Loucy (cell line): ENCODE data around the gene HNRNPUL2.
"Not testable (repeated sequence)": the region's sequence is repeated elsewhere in the genome, so short reads cannot be mapped to it uniquely, and the experiment has no call there.

Experiments used
- H2AFZ ChIP-seq: fragments of 200-600 bp; sonication (generic); 2 replicates; pipeline ENCODE4 v1.6.0; 2016; ENCODE audit warnings: antibody characterized with exemption, mild to moderate bottlenecking, low read length, moderate library complexity
- H3F3A ChIP-seq: fragments of 200-600 bp; 2 replicates; pipeline ENCODE4 v1.6.0; 2016; ENCODE audit warnings: antibody characterized with exemption, low read depth, mild to moderate bottlenecking
- H3K27me3 ChIP-seq: fragments of 200-600 bp; sonication (generic); 2 replicates; pipeline ENCODE4 v1.6.1; 2014; ENCODE audit warnings: low read length, mild to moderate bottlenecking; ENCODE audit not compliant: insufficient read depth, poor library complexity, severe bottlenecking
- H3K36me3 ChIP-seq: fragments of 200-600 bp; sonication (generic); 2 replicates; pipeline ENCODE4 v1.6.1; 2016; ENCODE audit warnings: low read length; ENCODE audit not compliant: insufficient read depth
- H3K4me1 ChIP-seq: fragments of 200-600 bp; sonication (generic); 2 replicates; pipeline ENCODE4 v1.5.1; 2014; ENCODE audit warnings: low read length, mild to moderate bottlenecking; ENCODE audit not compliant: insufficient read depth, poor library complexity, severe bottlenecking
- H3K4me2 ChIP-seq: fragments of 200-600 bp; sonication (generic); 2 replicates; pipeline ENCODE4 v1.6.0; 2014; ENCODE audit warnings: antibody characterized with exemption, low read length, low read depth, mild to moderate bottlenecking; ENCODE audit not compliant: poor library complexity, severe bottlenecking
- H3K4me3 ChIP-seq: fragments of 200-600 bp; sonication (generic); 2 replicates; pipeline ENCODE4 v1.5.1; 2014; ENCODE audit warnings: low read length, mild to moderate bottlenecking, mixed read lengths; ENCODE audit not compliant: poor library complexity, severe bottlenecking
- H3K79me2 ChIP-seq: fragments of 200-600 bp; sonication (generic); 2 replicates; pipeline ENCODE4 v1.6.1; 2014; ENCODE audit warnings: low read length; ENCODE audit not compliant: insufficient read depth
- H3K9ac ChIP-seq: fragments of 200-600 bp; sonication (generic); 2 replicates; pipeline ENCODE4 v1.6.0; 2014; ENCODE audit warnings: mild to moderate bottlenecking, low read depth, low read length, moderate library complexity; ENCODE audit not compliant: poor library complexity, severe bottlenecking
- H3K9me2 ChIP-seq: fragments of 200-600 bp; sonication (generic); replicated peaks from 2 replicates; pipeline ENCODE4 v1.6.1; 2016; ENCODE audit warnings: low read depth, low read length, mixed read lengths
- H3K9me3 ChIP-seq: fragments of 200-600 bp; sonication (generic); 2 replicates; pipeline ENCODE4 v1.6.1; 2014; ENCODE audit warnings: mild to moderate bottlenecking, antibody characterized with exemption, low read length, low read depth; ENCODE audit not compliant: insufficient read depth
- H4K20me1 ChIP-seq: fragments of 200-600 bp; sonication (generic); 2 replicates; pipeline ENCODE4 v1.6.0; 2014; ENCODE audit warnings: antibody characterized with exemption, low read length, mild to moderate bottlenecking; ENCODE audit not compliant: insufficient read depth, poor library complexity, severe bottlenecking
- CTCF ChIP-seq: fragments of 200-600 bp; sonication (generic); conservative IDR thresholded peaks from 2 replicates; pipeline ENCODE4 v1.5.1; 2014; ENCODE audit warnings: mild to moderate bottlenecking, antibody characterized with exemption, low read length
- EZH2phosphoT487 ChIP-seq: fragments of 200-600 bp; IDR thresholded peaks from 2 replicates; pipeline ENCODE4 v1.6.1; 2018; ENCODE audit warnings: antibody characterized with exemption, mild to moderate bottlenecking, moderate library complexity, borderline replicate concordance

HNRNPUL2 gene

DNA sequence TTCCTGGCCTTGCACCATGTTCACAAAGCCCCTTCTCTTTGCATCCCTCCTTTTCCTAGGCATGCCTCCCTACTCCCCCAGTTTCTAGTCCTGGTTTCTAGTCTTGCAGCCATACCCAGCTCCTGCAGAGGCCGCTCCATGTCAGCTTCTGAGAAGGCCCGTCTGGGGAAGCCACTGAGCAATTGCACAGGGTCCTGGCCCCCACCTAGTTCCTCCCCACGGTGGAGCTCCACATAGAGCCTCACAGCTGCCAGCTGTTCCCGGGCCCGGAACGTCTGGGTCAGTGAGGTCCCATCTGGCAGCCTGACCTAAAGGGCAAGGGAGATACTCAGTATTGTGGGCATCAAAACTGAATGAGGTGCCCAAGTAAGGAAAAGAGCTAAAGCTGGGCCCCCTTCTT, 50.6 kb downstream of the HNRNPUL2 start:
- Histone ChIP-seq H3K4me2 (peak overlapping the region; percentile 85), H3K4me3 (peak overlapping the region; percentile 91), H3K9me2 (no peaks in the 10 kb centered on the region), H3F3A (no peaks in the 10 kb centered on the region), H3K9me3 (no peaks in the 10 kb centered on the region), H2AFZ (no peak overlapping the region), H3K4me1 (peaks cover 29% of the 10 kb centered on the region), H3K79me2 (peaks cover 57% of the 10 kb centered on the region), H3K27me3 (no peaks in the 10 kb centered on the region), H3K9ac (peak overlapping the region; percentile 90), H3K36me3 (no peaks in the 10 kb centered on the region; the same call in 1 of the 2 replicates), H4K20me1 (peaks cover 33% of the 10 kb centered on the region)
- no peak for TF ChIP-seq EZH2phosphoT487
- TF ChIP-seq CTCF: no peak

DNA sequence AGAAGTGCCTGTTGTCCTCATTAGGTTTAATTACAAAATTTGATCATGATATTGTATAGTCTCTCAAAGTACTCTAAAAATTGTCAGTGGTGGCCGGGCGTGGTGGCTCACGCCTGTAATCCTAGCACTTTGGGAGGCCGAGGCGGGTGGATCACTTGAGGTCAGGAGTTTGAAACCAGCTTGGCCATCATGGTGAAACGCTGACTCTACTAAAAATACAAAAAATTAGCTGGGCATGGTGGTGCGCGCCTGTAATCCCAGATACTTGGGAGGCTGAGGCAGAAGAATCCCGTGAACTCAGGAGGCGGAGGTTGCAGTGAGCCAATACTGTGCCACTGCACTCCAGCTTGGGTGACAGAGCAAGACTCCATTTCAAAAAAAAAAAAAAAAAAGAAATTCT, 51.8 kb downstream of the HNRNPUL2 start:
- H3K79me2 ChIP-seq: peaks cover 67% of the 10 kb centered on the region

DNA sequence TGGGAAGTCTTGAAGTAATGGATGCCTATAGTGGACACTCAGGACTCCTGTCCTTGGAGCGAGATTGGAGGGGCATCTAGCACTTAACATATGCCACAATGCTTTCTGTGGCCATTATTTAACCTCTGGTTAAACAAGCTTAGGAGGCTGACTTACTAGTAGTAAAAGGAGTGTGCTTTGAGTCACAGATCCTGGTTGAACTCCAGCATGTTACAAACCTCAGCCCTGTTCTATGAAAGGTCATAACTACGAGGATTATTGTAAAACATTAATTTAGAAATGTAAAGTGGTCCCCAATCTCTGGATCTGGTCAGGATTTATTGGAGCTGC, 54.1 kb downstream of the HNRNPUL2 start:
- no peaks in the 10 kb centered on the region; the same call in 1 of the 2 replicates for H3K36me3 ChIP-seq
- H3K4me2 ChIP-seq: peak overlapping the region; percentile 87
- H3F3A ChIP-seq: no peaks in the 10 kb centered on the region; the same call in 1 of the 2 replicates
- TF ChIP-seq CTCF (no peak), EZH2phosphoT487 (no peak)
- no peaks in the 10 kb centered on the region for H3K27me3 ChIP-seq
- peaks cover 42% of the 10 kb centered on the region for H3K4me1 ChIP-seq
- H3K9ac ChIP-seq: peak overlapping the region; percentile 91
- H3K79me2 ChIP-seq: peaks cover 74% of the 10 kb centered on the region
- no peaks in the 10 kb centered on the region for H3K9me3 ChIP-seq
- H2AFZ ChIP-seq: no peak overlapping the region
- H3K4me3 ChIP-seq: peak overlapping the region; percentile 80
- H4K20me1 ChIP-seq: peaks cover 30% of the 10 kb centered on the region
- H3K9me2 ChIP-seq: no peaks in the 10 kb centered on the region

More for the DNA sequence above, 51.8 kb downstream of the HNRNPUL2 start:
- not testable (repeated sequence) for H3F3A ChIP-seq, H2AFZ ChIP-seq, H3K27me3 ChIP-seq, H3K9me2 ChIP-seq, H3K9me3 ChIP-seq, H3K4me3 ChIP-seq, H3K9ac ChIP-seq, H3K4me2 ChIP-seq, H3K36me3 ChIP-seq
- peaks cover 33% of the 10 kb centered on the region for H4K20me1 ChIP-seq
- peaks cover 35% of the 10 kb centered on the region for H3K4me1 ChIP-seq

DNA sequence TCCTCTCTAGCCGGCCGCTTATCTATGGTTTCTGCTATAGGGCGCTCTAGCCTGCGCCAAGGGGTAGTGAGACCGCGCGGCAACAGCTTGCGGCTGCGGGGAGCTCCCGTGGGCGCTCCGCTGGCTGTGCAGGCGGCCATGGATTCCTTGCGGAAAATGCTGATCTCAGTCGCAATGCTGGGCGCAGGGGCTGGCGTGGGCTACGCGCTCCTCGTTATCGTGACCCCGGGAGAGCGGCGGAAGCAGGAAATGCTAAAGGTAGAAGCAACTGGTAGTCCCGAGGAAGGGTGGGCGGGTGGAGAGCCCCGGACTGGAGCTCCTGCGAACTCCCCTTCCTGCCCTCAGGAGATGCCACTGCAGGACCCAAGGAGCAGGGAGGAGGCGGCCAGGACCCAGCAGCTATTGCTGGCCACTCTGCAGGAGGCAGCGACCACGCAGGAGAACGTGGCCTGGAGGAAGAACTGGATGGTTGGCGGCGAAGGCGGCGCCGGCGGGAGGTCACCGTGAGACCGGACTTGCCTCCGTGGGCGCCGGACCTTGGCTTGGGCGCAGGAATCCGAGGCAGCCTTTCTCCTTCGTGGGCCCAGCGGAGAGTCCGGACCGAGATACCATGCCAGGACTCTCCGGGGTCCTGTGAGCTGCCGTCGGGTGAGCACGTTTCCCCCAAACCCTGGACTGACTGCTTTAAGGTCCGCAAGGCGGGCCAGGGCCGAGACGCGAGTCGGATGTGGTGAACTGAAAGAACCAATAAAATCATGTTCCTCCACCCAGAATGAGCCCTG, 55.5 kb downstream of the HNRNPUL2 start, which contains the start of the genes LBHD1 and UQCC3:
Gene LBHD1, minus strand, starts transcription at position 660 of the 782 bp plus-strand sequence. CDS start 2,236 bp downstream, outside the sequence.
Gene UQCC3, plus strand, starts transcription at position 66 of the 782 bp plus-strand sequence. Its CDS starts 73 bp downstream, at position 139.
- Histone ChIP-seq H3K36me3 (no peaks in the 10 kb centered on the region; the same call in 1 of the 2 replicates), H3K79me2 (peaks cover 73% of the 10 kb centered on the region), H3K9me3 (no peaks in the 10 kb centered on the region), H3F3A (no peaks in the 10 kb centered on the region; the same call in 1 of the 2 replicates), H3K4me1 (peaks cover 38% of the 10 kb centered on the region), H3K4me2 (peak within 1 kb of the TSS; percentile 87), H3K9me2 (no peaks in the 10 kb centered on the region), H4K20me1 (peaks cover 23% of the 10 kb centered on the region), H3K27me3 (no peaks in the 10 kb centered on the region), H3K9ac (peak within 1 kb of the TSS; percentile 91), H3K4me3 (peak within 1 kb of the TSS; percentile 80), H2AFZ (peak within 1 kb of the TSS; percentile 91)
- no peak for TF ChIP-seq EZH2phosphoT487
- TF ChIP-seq CTCF: no peak
